Endothelial cell of umbilical vein (primary cell): ENCODE data around the gene HBE1. TPM values are rescaled to one million over a fixed set of nuclear protein-coding genes. Genes with fewer than 3 reads are reported as not detected.

Source experiments
- BruUV-seq: library from RNA; stranded (reverse); fragments of 400-500 nt; replicated peaks from 2 replicates; lab custom pipeline; 2021; lab: Mats Ljungman, UMichigan
- CTCF ChIA-PET: fragments of 300-600, 350-600 bp; sonication (Branson Sonifier 250); formaldehyde crosslinking; loops from one replicate; lab custom pipeline; 2021; ENCODE audit warnings: antibody characterized with exemption, inconsistent platforms; lab: Charles Lee
- POLR2A ChIA-PET: fragments of 300-600, 350-600 bp; sonication (Branson Sonifier 250); formaldehyde crosslinking; loops from one replicate; lab custom pipeline; 2021; ENCODE audit warnings: antibody characterized with exemption, inconsistent platforms; lab: Charles Lee
- DNase-seq: peaks from one replicate; pipeline ENCODE4 v3.0.0-alpha.2; 2011; ENCODE audit warnings: low read depth, low spot score
- FAIRE-seq: peaks from 2 replicates; lab custom pipeline; 2011; peaks lifted over from hg19 to GRCh38; lab: Jason Lieb, UNC
- H2AFZ ChIP-seq: 2 replicates; pipeline ENCODE4 v1.6.0; 2012; ENCODE audit warnings: low read depth, low read length, control low read depth, inconsistent platforms
- H3K27ac ChIP-seq: 2 replicates; pipeline ENCODE4 v1.5.1; 2011; ENCODE audit warnings: low read depth, mild to moderate bottlenecking, control low read depth, low read length, moderate library complexity; ENCODE audit not compliant: insufficient read depth
- H3K27me3 ChIP-seq, 2 experiments: 2 replicates each; pipeline versions ENCODE4 v1.6.0 to v1.6.1; 2011; ENCODE audit warnings: low read length in 2 of 2, mixed read lengths in 1 of 2; ENCODE audit not compliant: control insufficient read depth in 2 of 2, insufficient read depth in 2 of 2
- H3K36me3 ChIP-seq, 2 experiments: 2 replicates in 1 of 2; 3 replicates in 1 of 2; pipeline ENCODE4 v1.5.1; 2011; ENCODE audit warnings: low read length in 2 of 2, mild to moderate bottlenecking in 1 of 2, moderate library complexity in 1 of 2; ENCODE audit not compliant: control insufficient read depth in 2 of 2, insufficient read depth in 2 of 2; ENCODE audit errors: extremely low read depth in 1 of 2
- H3K4me1 ChIP-seq: 3 replicates; pipeline ENCODE4 v1.5.1; 2011; ENCODE audit warnings: mild to moderate bottlenecking, low read length; ENCODE audit not compliant: control insufficient read depth, insufficient read depth; ENCODE audit errors: extremely low read depth
- H3K4me2 ChIP-seq: 2 replicates; pipeline ENCODE4 v1.6.1; 2011; ENCODE audit warnings: low read length, control low read depth, mixed read lengths; ENCODE audit not compliant: insufficient read depth
- H3K4me3 ChIP-seq, 3 experiments: fragments of 200-600 bp in 1 of 3; sonication (generic), shearing (Covaris generic) in 1 of 3; replicated peaks in 1 of 3; 2 replicates each; pipeline ENCODE4 v1.5.1; 2011 to 2016; ENCODE audit warnings: control low read depth in 3 of 3, low read length in 3 of 3, mild to moderate bottlenecking in 2 of 3, inconsistent platforms in 1 of 3, low read depth in 1 of 3, moderate library complexity in 1 of 3; ENCODE audit not compliant: insufficient read depth in 1 of 3
- H3K79me2 ChIP-seq: 2 replicates; pipeline ENCODE4 v1.6.0; 2012; ENCODE audit warnings: low read length, inconsistent platforms; ENCODE audit not compliant: control insufficient read depth, insufficient read depth
- H3K9ac ChIP-seq: replicated peaks from 2 replicates; pipeline ENCODE3; 2011; ENCODE audit warnings: low read length, control low read depth; ENCODE audit not compliant: insufficient read depth; ENCODE audit errors: extremely low read depth
- H3K9me1 ChIP-seq: replicated peaks from 3 replicates; pipeline ENCODE4 v1.6.0; 2011; ENCODE audit warnings: mild to moderate bottlenecking, low read length; ENCODE audit not compliant: control insufficient read depth, insufficient read depth; ENCODE audit errors: extremely low read depth
- H3K9me3 ChIP-seq: replicated peaks from 2 replicates; pipeline ENCODE4 v1.5.1; 2012; ENCODE audit warnings: low read length, inconsistent platforms; ENCODE audit not compliant: control insufficient read depth, insufficient read depth
- H4K20me1 ChIP-seq: replicated peaks from 2 replicates; pipeline ENCODE3; 2011; ENCODE audit warnings: mild to moderate bottlenecking, low read length; ENCODE audit not compliant: control insufficient read depth, insufficient read depth; ENCODE audit errors: extremely low read depth
- EZH2 ChIP-seq: IDR thresholded peaks from 2 replicates; pipeline ENCODE4 v1.6.1; 2012; ENCODE audit warnings: borderline replicate concordance, low read depth, mild to moderate bottlenecking, moderate library complexity, low read length, inconsistent platforms; ENCODE audit not compliant: severe bottlenecking
- FOS ChIP-seq: IDR thresholded peaks from 2 replicates; pipeline ENCODE4 v1.6.1; 2011; ENCODE audit warnings: mild to moderate bottlenecking, low read length, moderate library complexity, borderline replicate concordance; ENCODE audit not compliant: insufficient read depth
- GATA2 ChIP-seq: IDR thresholded peaks from 2 replicates; pipeline ENCODE4 v1.7.0; 2011; ENCODE audit warnings: low read depth, mild to moderate bottlenecking, moderate library complexity, mixed read lengths, low read length; ENCODE audit not compliant: insufficient read length, insufficient read depth
- JUN ChIP-seq: IDR thresholded peaks from 2 replicates; pipeline ENCODE4 v1.6.1; 2011; ENCODE audit warnings: borderline replicate concordance, low read depth; ENCODE audit not compliant: insufficient read length, insufficient read depth
- MYC ChIP-seq: IDR thresholded peaks from one replicate; pipeline ENCODE4 v1.6.1; 2011; ENCODE audit warnings: mild to moderate bottlenecking, low read depth, low read length
- POLR2A ChIP-seq: IDR thresholded peaks from 2 replicates; pipeline ENCODE4 v1.6.1; 2012; ENCODE audit warnings: low read depth, mild to moderate bottlenecking, control low read depth, low read length
- POLR2AphosphoS5 ChIP-seq: IDR thresholded peaks from 2 replicates; pipeline ENCODE4 v1.6.1; 2012; ENCODE audit warnings: low read depth, mild to moderate bottlenecking, control low read depth, low read length, moderate library complexity; ENCODE audit not compliant: insufficient read depth
- dilution Hi-C: fragments of 300-500 bp; cut with MboI; formaldehyde crosslinking; loops from one replicate; pipeline ENCODE4 v1.15.0; 2019; ENCODE audit warnings: low sequenced_read_pairs; ENCODE audit not compliant: extremely low pct_ligation_motif_present
- intact Hi-C: fragments of 100-400 bp; cut with micrococcal nuclease; formaldehyde crosslinking; loops from one replicate; pipeline ENCODE4 v1.10.0; 2022
- polyA plus RNA-seq, 4 experiments: library from polyadenylated mRNA; depleted of rRNA in 3 of 4; stranded (reverse) in 3 of 4; unstranded in 1 of 4; fragments of >200 nt; gene quantifications; 2 replicates each; pipeline versions ENCODE4 v1.2.1 to v1.2.3, GENCODE V29; 2011 to 2012; ENCODE audit warnings: missing spikeins in 1 of 4
- total RNA-seq: library from RNA; stranded (reverse); gene quantifications from 2 replicates; pipeline ENCODE4 v1.2.3, GENCODE V29; 2021
- TF ChIP-seq, protein P1 (sequence below), 2 donors: IDR thresholded peaks; 1 replicate in 1 of 2; 2 replicates in 1 of 2; pipeline ENCODE4 v1.5.1; 2011; ENCODE audit warnings: low read length in 2 of 2, mild to moderate bottlenecking in 2 of 2, moderate library complexity in 2 of 2, control low read depth in 1 of 2, inconsistent platforms in 1 of 2, low read depth in 1 of 2; ENCODE audit not compliant: insufficient read depth in 1 of 2; ENCODE audit errors: extremely low read depth in 1 of 2
- TF ChIP-seq, protein P2 (sequence below): IDR thresholded peaks from 2 replicates; pipeline ENCODE4 v1.6.1; 2011; ENCODE audit not compliant: insufficient read depth, insufficient read length

HBE1 gene
- total and polyA plus RNA-seq, 2 donors (not counting 3 experiments of a cell fraction or from before 2014, with no cell fraction given) = 0.37 TPM; not detected in 1

DNA sequence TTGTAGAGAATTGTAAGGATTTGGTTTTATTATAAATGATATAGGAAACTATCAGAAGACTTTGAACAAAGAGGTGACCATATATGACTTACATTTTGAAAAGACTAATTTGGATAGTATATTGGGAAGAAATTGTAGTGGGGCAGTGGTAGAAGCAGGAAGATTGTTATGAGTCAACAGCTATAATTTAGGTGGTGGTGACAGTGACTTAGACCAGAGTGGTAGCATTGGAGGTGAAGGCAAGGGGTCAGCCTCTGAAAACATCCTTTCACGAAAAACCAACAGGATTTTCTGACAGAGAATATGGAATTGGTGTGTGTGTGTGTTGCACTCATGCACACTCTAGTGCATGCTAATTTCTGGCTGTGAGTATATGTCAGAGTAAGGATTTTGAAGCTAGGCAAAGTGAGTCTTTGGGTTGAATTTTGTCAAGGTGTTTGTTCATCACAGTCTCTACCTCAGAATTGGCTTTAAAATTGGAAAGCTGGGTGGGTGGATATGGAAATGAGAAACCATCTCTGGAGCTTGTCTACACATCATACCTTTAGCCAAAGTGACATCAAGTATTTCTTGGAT lies 8.2 kb upstream of the HBE1 start:
- no peaks in the 10 kb centered on the region for H3K36me3 ChIP-seq
- H4K20me1 ChIP-seq = no peaks in the 10 kb centered on the region
- no peaks in the 10 kb centered on the region for H3K9me3 ChIP-seq
- H3K4me3 ChIP-seq = no peak overlapping the region
- H3K27me3 ChIP-seq = no peaks in the 10 kb centered on the region
- intact Hi-C loops = no loop called here
- POLR2A ChIA-PET = no interaction called here
- CTCF ChIA-PET = interaction anchor here (1.0 kb wide), 1 partner anchor 12 kb away, joined by 4 read pairs; no protein-coding TSS in a partner anchor
- no peak for DNase-seq
- no peaks in the 10 kb centered on the region for H3K79me2 ChIP-seq
- FAIRE-seq = no peak
- peaks cover 11% of the 10 kb centered on the region for H3K4me1 ChIP-seq
- TF ChIP-seq MYC = no peak
- no peak overlapping the region for H3K9ac ChIP-seq
- dilution Hi-C loops = no loop called here
- H3K9me1 ChIP-seq = no peaks in the 10 kb centered on the region
- no TSS peak for BruUV-seq
- no peak overlapping the region for H3K4me2 ChIP-seq
- no peak overlapping the region for H3K27ac ChIP-seq
- H2AFZ ChIP-seq = no peak overlapping the region

DNA sequence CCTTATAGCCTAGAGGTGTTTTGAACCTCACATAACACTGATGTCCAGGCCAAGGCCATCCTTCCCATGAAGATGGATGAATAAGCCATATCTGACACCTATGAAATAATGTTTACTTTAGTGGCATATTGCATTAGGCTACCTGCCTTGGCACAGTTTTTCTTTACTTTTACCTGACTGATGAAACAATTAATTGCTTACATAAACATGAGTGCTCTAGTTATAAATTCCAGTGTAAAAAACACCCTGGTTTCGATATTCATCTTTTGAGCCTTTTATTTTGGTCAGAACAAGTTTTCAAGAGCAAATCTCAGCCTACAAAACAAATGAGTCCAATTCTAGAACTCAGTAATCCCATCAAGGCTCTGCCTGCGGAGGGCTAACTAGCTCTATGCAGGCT lies 7.0 kb upstream of the HBE1 start:
- intact Hi-C loops = no loop called here
- no peak overlapping the region for H3K4me3 ChIP-seq
- DNase-seq = no peak
- ChIA-PET POLR2A (no interaction called here), CTCF (interaction anchor here (1.1 kb wide), 1 partner anchor 24 kb away, joined by 4 read pairs; no protein-coding TSS in a partner anchor)
- no peaks in the 10 kb centered on the region for H3K36me3 ChIP-seq
- TF ChIP-seq FOS (no peak), EZH2 (no peak), GATA2 (no peak), POLR2A (no peak), MYC (no peak), POLR2AphosphoS5 (no peak), JUN (no peak)
- TF ChIP-seq, protein P1, sequence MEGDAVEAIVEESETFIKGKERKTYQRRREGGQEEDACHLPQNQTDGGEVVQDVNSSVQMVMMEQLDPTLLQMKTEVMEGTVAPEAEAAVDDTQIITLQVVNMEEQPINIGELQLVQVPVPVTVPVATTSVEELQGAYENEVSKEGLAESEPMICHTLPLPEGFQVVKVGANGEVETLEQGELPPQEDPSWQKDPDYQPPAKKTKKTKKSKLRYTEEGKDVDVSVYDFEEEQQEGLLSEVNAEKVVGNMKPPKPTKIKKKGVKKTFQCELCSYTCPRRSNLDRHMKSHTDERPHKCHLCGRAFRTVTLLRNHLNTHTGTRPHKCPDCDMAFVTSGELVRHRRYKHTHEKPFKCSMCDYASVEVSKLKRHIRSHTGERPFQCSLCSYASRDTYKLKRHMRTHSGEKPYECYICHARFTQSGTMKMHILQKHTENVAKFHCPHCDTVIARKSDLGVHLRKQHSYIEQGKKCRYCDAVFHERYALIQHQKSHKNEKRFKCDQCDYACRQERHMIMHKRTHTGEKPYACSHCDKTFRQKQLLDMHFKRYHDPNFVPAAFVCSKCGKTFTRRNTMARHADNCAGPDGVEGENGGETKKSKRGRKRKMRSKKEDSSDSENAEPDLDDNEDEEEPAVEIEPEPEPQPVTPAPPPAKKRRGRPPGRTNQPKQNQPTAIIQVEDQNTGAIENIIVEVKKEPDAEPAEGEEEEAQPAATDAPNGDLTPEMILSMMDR (IDR thresholded peaks at IDR 0.05; ENCODE audit: extremely low read depth in 1 of 2, insufficient read depth in 1 of 2, low read depth in 1 of 2, low read length in 2 of 2) = no peak
- TF ChIP-seq, protein P2, sequence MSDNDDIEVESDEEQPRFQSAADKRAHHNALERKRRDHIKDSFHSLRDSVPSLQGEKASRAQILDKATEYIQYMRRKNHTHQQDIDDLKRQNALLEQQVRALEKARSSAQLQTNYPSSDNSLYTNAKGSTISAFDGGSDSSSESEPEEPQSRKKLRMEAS = no peak
- BruUV-seq = no TSS peak
- FAIRE-seq = no peak
- H2AFZ ChIP-seq = no peak overlapping the region
- H3K79me2 ChIP-seq = no peaks in the 10 kb centered on the region
- H3K9me1 ChIP-seq = no peaks in the 10 kb centered on the region
- no peaks in the 10 kb centered on the region for H3K9me3 ChIP-seq
- no peaks in the 10 kb centered on the region for H3K27me3 ChIP-seq
- H4K20me1 ChIP-seq = no peaks in the 10 kb centered on the region
- no peak overlapping the region for H3K27ac ChIP-seq
- no peak overlapping the region for H3K9ac ChIP-seq
- H3K4me1 ChIP-seq = peaks cover 11% of the 10 kb centered on the region
- dilution Hi-C loops = no loop called here
- H3K4me2 ChIP-seq = no peak overlapping the region
